Measurements from ENCODE around the gene SPATA18. TPM values are rescaled to one million over a fixed set of nuclear protein-coding genes. Genes with fewer than 3 reads are reported as not detected.

Gene SPATA18
- total RNA-seq, 1 experiment from 2014 or later, result 0.47 TPM

GRCh38 chr4:52095374-52095773 lies 44.3 kb downstream of the SPATA18 start (continued):
- no peak for TF ChIP-seq FOSL1 (IDR thresholded peaks at IDR 0.05; ENCODE audit: low read depth)

- Histone ChIP-seq H3K4me1 (ENCODE audit: control insufficient read depth in 1 of 2, insufficient read depth in 2 of 2, low read length in 2 of 2) (no peaks in the 10 kb centered on the region), H4K20me1 (ENCODE audit: insufficient read depth) (no peaks in the 10 kb centered on the region), H2AFZ (ENCODE audit: low read depth, low read length, poor library complexity, severe bottlenecking) (no peak overlapping the region), H3K9me3 (ENCODE audit: control insufficient read depth in 1 of 2, insufficient read depth in 1 of 2, low read depth in 1 of 2, low read length in 2 of 2) (no peaks in the 10 kb centered on the region), H3K36me3 (ENCODE audit: control insufficient read depth in 1 of 2, insufficient read depth in 2 of 2, low read length in 2 of 2) (no peaks in the 10 kb centered on the region), H3K27ac (ENCODE audit: low read depth, low read length) (no peak overlapping the region), H3K9me2 (ENCODE audit: insufficient read depth) (no peaks in the 10 kb centered on the region), H3K4me3 (replicated peaks in 1 of 2; ENCODE audit: low read depth in 1 of 2, low read length in 2 of 2) (no peak overlapping the region), H3K4me2 (ENCODE audit: low read length) (no peak overlapping the region), H3K79me2 (ENCODE audit: insufficient read depth, low read length) (no peaks in the 10 kb centered on the region), H3K9ac (ENCODE audit: low read length) (no peak overlapping the region), H3K27me3 (ENCODE audit: insufficient read depth, low read length) (peaks cover 38% of the 10 kb centered on the region; the same call in 1 of the 2 replicates)
- ATAC-seq (no peak), DNase-seq (ENCODE audit: low read depth, low spot score) (no peak)
- ChIA-PET POLR2A (no interaction called here), CTCF (no interaction called here), RAD21 (ENCODE audit: low non-redundant PET in 1 of 2, low total read pairs in 2 of 2, uncharacterized antibody in 2 of 2, unreplicated experiment in 2 of 2) (no interaction called here)
- TF ChIP-seq TCF7L2 (IDR thresholded peaks at IDR 0.05; ENCODE audit: borderline replicate concordance, extremely low read depth, insufficient read depth, insufficient read length) (no peak), CEBPB (IDR thresholded peaks at IDR 0.05; ENCODE audit: low read depth) (no peak), JUND (IDR thresholded peaks at IDR 0.05) (no peak), SP1 (IDR thresholded peaks at IDR 0.05; ENCODE audit: low read depth) (no peak), ZFX (IDR thresholded peaks at IDR 0.05) (no peak), REST (IDR thresholded peaks at IDR 0.05; ENCODE audit: low read depth) (no peak), MAX (IDR thresholded peaks at IDR 0.05) (no peak), SIN3A (IDR thresholded peaks at IDR 0.05; ENCODE audit: low read depth) (no peak), ZBTB33 (IDR thresholded peaks at IDR 0.05; ENCODE audit: extremely low read depth, insufficient replicate concordance, low read length) (no peak), RAD21 (IDR thresholded peaks at IDR 0.05; ENCODE audit: low read depth) (no peak), POLR2AphosphoS5 (IDR thresholded peaks at IDR 0.05; ENCODE audit: low read depth, low read length) (no peak), SRF (IDR thresholded peaks at IDR 0.05; ENCODE audit: low read depth) (no peak), ELF1 (IDR thresholded peaks at IDR 0.05; ENCODE audit: borderline replicate concordance, low read depth) (no peak), EGR1 (IDR thresholded peaks at IDR 0.05; ENCODE audit: low read depth) (no peak), CTCF (IDR thresholded peaks at IDR 0.05 in 2 of 3, conservative IDR thresholded peaks at IDR 0.05 in 1 of 3; ENCODE audit: borderline replicate concordance in 1 of 3, insufficient read depth in 1 of 3, low read depth in 2 of 3, low read length in 2 of 3) (no peak)
- BruUV-seq (replicated peaks), result no TSS peak
- intact Hi-C loops (cut with micrococcal nuclease), result no loop called here
Measured at GRCh38 chr4:52096048-52096447, 44.9 kb downstream of the SPATA18 start.
